Coronary artery (tissue), 2 donors: ENCODE results near the gene RAB3B.
"Not testable (repeated sequence)": the region's sequence is repeated elsewhere in the genome, so short reads cannot be mapped to it uniquely, and the experiment has no call there.

Source experiments
- DNase-seq: peaks from one replicate; pipeline ENCODE4 v3.0.0-alpha.2; 2017; ENCODE audit warnings: low spot score
- H3K27ac ChIP-seq, 2 donors: fragments of 200-600 bp; sonication (generic); one replicate each; pipeline ENCODE4 v1.5.1; 2016 to 2019
- H3K4me3 ChIP-seq: fragments of 200-600 bp; sonication (generic); 2 replicates; pipeline ENCODE4 v1.5.1; 2016; ENCODE audit warnings: mild to moderate bottlenecking, moderate library complexity
- CTCF ChIP-seq: fragments of 200-600 bp; sonication (generic); IDR thresholded peaks from one replicate; pipeline ENCODE4 v1.5.1; 2019; ENCODE audit warnings: antibody characterized with exemption

The RAB3B gene

GRCh38 chr1:51907079-51907702 is 83.3 kb downstream of the RAB3B start:
- H3K4me3 ChIP-seq = no peak overlapping the region
- no peak for DNase-seq
- no peak for TF ChIP-seq CTCF
- H3K27ac ChIP-seq = no peak overlapping the region

- no peak overlapping the region for H3K27ac ChIP-seq
- no peak overlapping the region for H3K4me3 ChIP-seq
- no peak for DNase-seq
- no peak for TF ChIP-seq CTCF
Observed at GRCh38 chr1:51906306-51907078, 84.0 kb downstream of the RAB3B start.

DNA sequence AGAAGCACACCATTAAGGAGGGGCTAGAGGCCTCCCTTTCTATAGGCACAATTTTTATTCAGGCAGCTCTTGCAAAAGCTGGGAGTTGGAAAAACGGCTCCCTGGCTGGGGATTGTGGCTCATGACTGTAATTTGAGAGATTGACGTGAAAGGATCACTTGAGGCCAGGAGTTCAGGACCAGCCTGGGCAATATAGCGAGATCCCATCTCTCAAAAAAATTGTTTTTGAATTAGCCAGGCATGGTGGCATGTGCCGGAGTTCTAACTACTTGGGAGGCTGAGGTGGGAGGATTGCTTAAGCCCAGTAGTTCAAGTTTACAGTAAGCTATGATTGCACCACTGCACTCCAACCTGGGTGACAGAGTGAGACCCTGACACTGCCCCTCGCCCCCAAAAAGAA is 88.0 kb downstream of the RAB3B start:
- TF ChIP-seq CTCF = no peak
- no peak overlapping the region for H3K27ac ChIP-seq
- H3K4me3 ChIP-seq = no peak overlapping the region
- no peak for DNase-seq

DNA sequence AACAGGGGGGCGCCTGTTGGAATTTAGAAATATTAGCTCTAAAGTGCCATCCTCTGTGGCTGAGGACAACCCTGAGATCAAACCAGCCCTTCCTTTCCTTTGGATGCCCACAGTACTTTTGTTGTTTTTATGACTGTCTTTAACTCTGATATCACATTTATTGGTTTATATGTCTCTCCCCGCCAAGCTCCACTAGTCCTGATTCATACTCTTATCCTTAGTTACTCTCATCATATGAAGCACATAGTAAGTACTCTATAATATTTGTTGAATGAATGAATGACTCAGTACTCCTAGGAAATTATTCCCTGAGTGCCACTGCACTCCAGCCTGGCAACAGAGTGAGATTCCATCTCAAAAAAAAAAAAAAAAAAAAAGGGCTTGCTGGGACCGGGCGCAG is 89.3 kb downstream of the RAB3B start:
- TF ChIP-seq CTCF = no peak
- Histone ChIP-seq H3K4me3 (no peak overlapping the region), H3K27ac (no peak overlapping the region)
- DNase-seq = no peak

DNA sequence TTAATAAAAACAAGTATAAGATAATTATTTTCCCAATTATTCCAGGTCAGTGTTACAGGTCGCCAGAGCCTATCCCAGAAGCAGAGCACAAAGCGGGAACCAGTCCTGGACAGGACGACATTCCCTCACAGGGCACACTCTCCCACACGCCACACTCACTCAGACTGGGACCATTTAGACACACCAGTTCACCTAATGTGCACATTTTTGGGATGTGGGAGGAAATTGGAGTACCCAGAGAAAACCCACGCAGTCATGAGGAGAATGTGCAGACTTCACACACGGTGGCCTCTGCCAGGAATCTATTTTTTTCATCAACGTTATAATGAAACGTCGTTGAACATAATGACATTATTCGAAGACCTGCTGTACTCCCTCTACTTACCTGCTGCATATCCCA is 91.5 kb downstream of the RAB3B start:
- DNase-seq = no peak
- no peak for TF ChIP-seq CTCF

GRCh38 chr1:51898090-51898734 is 92.3 kb downstream of the RAB3B start:
- TF ChIP-seq CTCF = no peak
- H3K4me3 ChIP-seq = no peak overlapping the region
- DNase-seq = no peak
- H3K27ac ChIP-seq = no peak overlapping the region

More for the DNA sequence above, 91.5 kb downstream of the RAB3B start:
- no peak overlapping the region for H3K4me3 ChIP-seq
- no peak overlapping the region for H3K27ac ChIP-seq

- H3K27ac ChIP-seq = no peak overlapping the region
- no peak overlapping the region for H3K4me3 ChIP-seq
- TF ChIP-seq CTCF = no peak
- no peak for DNase-seq
Observed at GRCh38 chr1:51897699-51898031, 92.8 kb downstream of the RAB3B start.

DNA sequence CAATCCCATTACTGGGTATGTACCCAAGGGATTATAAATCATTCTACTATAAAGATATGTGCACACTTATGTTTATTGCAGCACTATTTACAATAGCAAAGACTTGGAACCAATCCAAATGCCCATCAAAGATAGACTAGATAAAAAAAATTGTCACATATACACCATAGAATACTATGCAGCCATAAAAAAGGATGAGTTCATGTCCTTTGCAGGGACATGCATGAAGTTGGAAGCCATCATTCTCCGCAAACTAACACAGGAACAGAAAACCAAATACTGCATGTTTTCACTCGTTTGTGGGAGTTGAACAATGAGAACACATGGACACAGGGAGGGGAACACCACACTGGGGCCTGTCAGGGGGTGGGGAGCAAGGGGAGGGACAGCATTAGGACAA is 95.8 kb downstream of the RAB3B start:
- not testable (repeated sequence) for DNase-seq, H3K27ac ChIP-seq, H3K4me3 ChIP-seq
